GM23248 (cell line): ENCODE results near the gene TROAP. TPM values are rescaled to one million over a fixed set of nuclear protein-coding genes. Genes with fewer than 3 reads are reported as not detected.

ENCODE experiments used
- DNase-seq: peaks from one replicate; pipeline ENCODE4 v3.0.0-alpha.2; 2015
- H2AFZ ChIP-seq: fragments of 200-600 bp; sonication (generic); 2 replicates; pipeline ENCODE4 v1.6.1; 2016; ENCODE audit warnings: antibody characterized with exemption
- H3F3A ChIP-seq: fragments of 200-600 bp; sonication (generic); 2 replicates; pipeline ENCODE4 v1.6.1; 2016; ENCODE audit warnings: mild to moderate bottlenecking, antibody characterized with exemption, mixed run types; ENCODE audit not compliant: insufficient read depth
- H3K27ac ChIP-seq: fragments of 200-600 bp; sonication (generic); 2 replicates; pipeline ENCODE4 v1.5.1; 2016; ENCODE audit warnings: mild to moderate bottlenecking
- H3K27me3 ChIP-seq: fragments of 200-600 bp; sonication (generic); replicated peaks from 2 replicates; pipeline ENCODE4 v1.6.1; 2016; ENCODE audit warnings: mild to moderate bottlenecking; ENCODE audit not compliant: insufficient read depth
- H3K36me3 ChIP-seq: fragments of 200-600 bp; sonication (generic); 2 replicates; pipeline ENCODE4 v1.6.1; 2016; ENCODE audit warnings: low read depth, mild to moderate bottlenecking
- H3K4me1 ChIP-seq: fragments of 200-600 bp; sonication (generic); 2 replicates; pipeline ENCODE4 v1.6.1; 2016; ENCODE audit warnings: mild to moderate bottlenecking; ENCODE audit not compliant: insufficient read depth
- H3K4me2 ChIP-seq: fragments of 200-600 bp; sonication (generic); one replicate; pipeline ENCODE4 v1.6.1; 2016; ENCODE audit warnings: mild to moderate bottlenecking; ENCODE audit not compliant: unreplicated experiment
- H3K4me3 ChIP-seq: fragments of 200-600 bp; sonication (generic); 2 replicates; pipeline ENCODE4 v1.5.1; 2016; ENCODE audit warnings: mild to moderate bottlenecking
- H3K79me2 ChIP-seq: fragments of 200-600 bp; sonication (generic); 2 replicates; pipeline ENCODE4 v1.6.1; 2016; ENCODE audit warnings: mild to moderate bottlenecking; ENCODE audit not compliant: insufficient read depth
- H3K9ac ChIP-seq: fragments of 200-600 bp; sonication (generic); 2 replicates; pipeline ENCODE4 v1.6.1; 2016; ENCODE audit warnings: mild to moderate bottlenecking
- H3K9me2 ChIP-seq: fragments of 200-600 bp; sonication (generic); 2 replicates; pipeline ENCODE4 v1.6.1; 2016; ENCODE audit warnings: mixed run types, mild to moderate bottlenecking, moderate library complexity; ENCODE audit not compliant: insufficient read depth
- H3K9me3 ChIP-seq: fragments of 200-600 bp; sonication (generic); one replicate; pipeline ENCODE4 v1.6.1; 2017; ENCODE audit warnings: low read depth
- H4K20me1 ChIP-seq: fragments of 200-600 bp; sonication (generic); 2 replicates; pipeline ENCODE4 v1.6.0; 2016; ENCODE audit not compliant: insufficient read depth
- EZH2 ChIP-seq: fragments of 200-600 bp; sonication (generic); IDR thresholded peaks from 2 replicates; pipeline ENCODE4 v1.6.1; 2018; ENCODE audit warnings: antibody characterized with exemption, mild to moderate bottlenecking; ENCODE audit not compliant: insufficient read depth, poor library complexity, severe bottlenecking
- EZH2phosphoT487 ChIP-seq: fragments of 200-600 bp; sonication (generic); IDR thresholded peaks from 2 replicates; pipeline ENCODE4 v1.6.1; 2018; ENCODE audit warnings: antibody characterized with exemption, moderate library complexity, mild to moderate bottlenecking, low read depth; ENCODE audit not compliant: insufficient read depth
- WGBS, 2 experiments: methylation state at CpG; one replicate each; pipeline ENCODE4 v1.1.6; 2015 to 2017; ENCODE audit warnings: low lambda C conversion rate in 2 of 2, low coverage in 1 of 2; ENCODE audit errors: missing lambda C conversion rate in 2 of 2; 5-methylcytosine and 5-hydroxymethylcytosine counted together
- in situ Hi-C: fragments of 300-500 bp; cut with MboI; formaldehyde crosslinking; loops from 2 replicates; pipeline ENCODE4 v1.15.0; 2020
- polyA plus RNA-seq: library from polyadenylated mRNA; unstranded; fragments of >200 nt; fragmentation: Nextera tagmentation; extraction: Ambion mirVana; gene quantifications from 2 replicates; pipeline ENCODE4 v1.2.1, GENCODE V29; 2016
- total RNA-seq: library from RNA; depleted of rRNA; stranded (reverse); fragments of >200 nt; shearing (Covaris generic); gene quantifications from 2 replicates; pipeline ENCODE4 v1.2.3, GENCODE V29; 2014

The TROAP gene
- total and polyA plus RNA-seq, 2 experiments from 2014 or later: 4.4 to 11.7 TPM

DNA sequence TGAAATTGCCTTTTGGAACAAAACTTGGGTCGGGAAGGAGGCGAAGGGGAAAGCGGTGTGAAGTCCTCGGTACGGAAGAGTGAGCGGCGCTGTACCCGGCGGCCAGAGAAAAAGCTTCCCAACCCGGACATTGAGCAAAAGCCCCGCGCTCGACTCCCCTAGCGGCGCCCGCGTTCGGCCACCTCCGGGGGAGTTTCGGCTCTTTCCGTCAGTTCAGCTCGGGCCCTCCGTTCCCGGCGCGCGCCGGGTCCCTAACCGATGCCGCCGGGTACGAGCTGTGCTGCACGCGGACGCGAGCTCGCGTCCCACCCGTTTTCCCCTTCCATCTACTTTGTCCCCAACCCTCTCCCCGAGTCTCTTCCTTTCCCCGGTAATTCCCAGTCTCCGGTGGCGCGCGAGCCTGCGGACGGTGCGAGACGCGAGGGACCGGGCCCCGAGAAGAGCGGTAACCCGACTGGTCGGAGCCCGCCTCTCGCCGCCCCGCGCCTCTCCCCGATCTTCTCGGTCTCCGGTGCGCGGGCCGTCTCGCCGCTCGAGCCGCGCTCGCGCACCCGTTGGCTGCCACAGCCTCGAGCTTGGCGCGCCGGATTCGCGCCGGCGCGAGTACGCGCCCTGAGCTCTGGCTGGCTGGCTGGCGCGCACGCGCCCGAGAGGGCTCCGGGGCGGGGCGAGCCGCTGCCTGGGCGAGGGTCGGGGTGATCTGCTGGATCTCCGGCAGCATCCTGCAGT is 43.8 kb downstream of the TROAP start:
- H3F3A ChIP-seq: peaks cover 33% of the 10 kb centered on the region
- H3K9me3 ChIP-seq: no peaks in the 10 kb centered on the region
- peak; percentile 94 for DNase-seq
- H3K9me2 ChIP-seq: no peaks in the 10 kb centered on the region
- TF ChIP-seq EZH2: no peak
- TF ChIP-seq EZH2phosphoT487: no peak
- H4K20me1 ChIP-seq: no peaks in the 10 kb centered on the region
- peaks cover 47% of the 10 kb centered on the region for H3K79me2 ChIP-seq
- WGBS, 2 experiments: 1% methylated on average over 78 to 92 of the region's 97 CpGs
- H3K4me3 ChIP-seq: peak overlapping the region; percentile 82
- H3K4me1 ChIP-seq: peaks cover 27% of the 10 kb centered on the region
- H3K36me3 ChIP-seq: no peaks in the 10 kb centered on the region
- peak overlapping the region; percentile 98 for H2AFZ ChIP-seq
- H3K4me2 ChIP-seq: peak overlapping the region; percentile 97
- in situ Hi-C loops: loop anchor here (10.0 kb wide), 1 partner anchor 138 kb away; no protein-coding TSS in a partner anchor
- peak overlapping the region; percentile 96 for H3K9ac ChIP-seq
- H3K27me3 ChIP-seq: no peaks in the 10 kb centered on the region
- H3K27ac ChIP-seq: peak overlapping the region; percentile 83

DNA sequence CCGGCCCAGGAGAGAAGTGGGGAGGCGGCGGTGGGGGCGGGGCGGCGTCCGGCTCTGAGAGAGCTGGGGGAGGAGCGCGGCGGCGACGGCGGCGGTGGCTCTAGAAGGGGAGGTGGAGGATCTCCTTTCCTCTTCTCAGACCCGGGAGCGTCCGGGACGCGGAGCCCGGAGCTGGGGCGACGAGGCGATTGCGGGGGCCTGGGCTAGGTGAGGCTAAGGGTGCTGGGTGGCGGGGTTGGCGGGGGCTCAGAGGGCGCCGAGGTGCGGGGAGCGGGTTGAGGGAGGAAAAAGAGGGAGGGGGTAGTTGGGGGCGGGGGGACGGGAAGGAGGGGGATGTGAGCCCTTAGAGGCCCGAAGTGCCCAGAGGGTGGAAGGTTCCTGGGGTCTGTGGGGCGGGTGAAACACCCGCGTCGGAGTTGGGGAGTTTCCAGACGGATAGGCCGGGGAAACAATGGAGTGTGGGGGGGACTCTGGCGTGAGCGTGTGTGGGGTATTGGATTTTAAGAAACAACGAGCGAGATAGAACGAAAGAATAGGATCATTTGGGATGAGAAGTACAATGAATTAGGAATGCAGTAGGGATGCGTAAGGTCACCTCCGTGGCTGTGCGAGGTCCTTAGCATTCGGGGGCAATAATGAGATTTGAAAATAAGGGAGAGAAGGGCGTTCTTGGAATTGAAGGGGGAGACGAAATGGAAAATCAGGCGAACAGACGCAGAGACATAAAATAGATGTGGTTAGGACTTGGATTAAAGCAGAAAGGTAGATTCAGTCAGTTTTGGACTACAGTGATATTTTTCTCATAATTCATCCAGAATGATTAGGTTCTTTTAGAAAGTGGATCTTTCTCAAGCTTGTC is 44.6 kb downstream of the TROAP start, which contains the start of gene SPATS2:
Gene SPATS2, plus strand, starts transcription at position 82 of the 859 bp plus-strand sequence. CDS start 93,551 bp downstream, outside the sequence.
- peak within 1 kb of the TSS; percentile 83 for H3K27ac ChIP-seq
- H3K9me3 ChIP-seq: no peaks in the 10 kb centered on the region
- peaks cover 27% of the 10 kb centered on the region for H3K4me1 ChIP-seq
- peaks cover 55% of the 10 kb centered on the region for H3K79me2 ChIP-seq
- TF ChIP-seq EZH2phosphoT487 (no peak), EZH2 (no peak)
- H3K4me3 ChIP-seq: peak within 1 kb of the TSS; percentile 82
- H3K9me2 ChIP-seq: no peaks in the 10 kb centered on the region
- H3F3A ChIP-seq: peaks cover 33% of the 10 kb centered on the region
- in situ Hi-C loops: loop anchor here (10.0 kb wide), 1 partner anchor 137 kb away; no protein-coding TSS in a partner anchor
- H3K4me2 ChIP-seq: peak within 1 kb of the TSS; percentile 97
- H3K27me3 ChIP-seq: no peaks in the 10 kb centered on the region
- H4K20me1 ChIP-seq: 0 out of 2 replicates have a peak, but pooled peaks cover 4% of the 10 kb centered on the region
- WGBS, 2 experiments: 1% methylated on average over 18 to 45 of the region's 52 CpGs
- peak within 1 kb of the TSS; percentile 96 for H3K9ac ChIP-seq
- H2AFZ ChIP-seq: peak within 1 kb of the TSS; percentile 98
- H3K36me3 ChIP-seq: no peaks in the 10 kb centered on the region
- peak; percentile 56 for DNase-seq

DNA sequence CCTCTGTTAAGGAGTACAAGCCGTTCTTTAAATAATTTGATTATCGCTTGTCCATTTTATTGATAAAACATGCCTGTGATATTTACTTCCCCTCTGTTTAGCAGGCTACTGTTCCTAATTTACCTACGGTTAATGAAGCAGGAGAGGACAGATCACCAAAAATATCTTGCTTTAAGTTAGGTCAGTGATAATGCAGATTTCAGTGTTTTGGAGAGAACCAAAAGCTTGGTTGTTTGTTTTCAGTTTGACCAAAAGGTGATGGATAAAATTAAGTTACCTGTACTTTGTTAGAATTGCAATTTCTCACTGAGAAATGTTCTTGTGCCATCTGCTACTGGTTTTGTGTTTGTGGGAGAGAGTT is 45.2 kb downstream of the TROAP start:
- H3K9me3 ChIP-seq: no peaks in the 10 kb centered on the region
- H3K4me1 ChIP-seq: peaks cover 27% of the 10 kb centered on the region
- H3K9me2 ChIP-seq: no peaks in the 10 kb centered on the region
- peak overlapping the region; percentile 82 for H3K4me3 ChIP-seq
- in situ Hi-C loops: loop anchor here (10.0 kb wide), 1 partner anchor 137 kb away; no protein-coding TSS in a partner anchor
- peak overlapping the region; percentile 83 for H3K27ac ChIP-seq
- peak overlapping the region; percentile 97 for H3K4me2 ChIP-seq
- peak overlapping the region; percentile 96 for H3K9ac ChIP-seq
- H3K36me3 ChIP-seq: no peaks in the 10 kb centered on the region
- peaks cover 33% of the 10 kb centered on the region for H3F3A ChIP-seq
- peaks cover 61% of the 10 kb centered on the region for H3K79me2 ChIP-seq
- peak; percentile 22 for DNase-seq
- peak overlapping the region; percentile 98 for H2AFZ ChIP-seq
- H3K27me3 ChIP-seq: no peaks in the 10 kb centered on the region
- H4K20me1 ChIP-seq: 0 out of 2 replicates have a peak, but pooled peaks cover 4% of the 10 kb centered on the region
- 15 to 17% methylated on average over 3 of the region's 3 CpGs for WGBS, 2 experiments
- TF ChIP-seq EZH2 (no peak), EZH2phosphoT487 (no peak)

DNA sequence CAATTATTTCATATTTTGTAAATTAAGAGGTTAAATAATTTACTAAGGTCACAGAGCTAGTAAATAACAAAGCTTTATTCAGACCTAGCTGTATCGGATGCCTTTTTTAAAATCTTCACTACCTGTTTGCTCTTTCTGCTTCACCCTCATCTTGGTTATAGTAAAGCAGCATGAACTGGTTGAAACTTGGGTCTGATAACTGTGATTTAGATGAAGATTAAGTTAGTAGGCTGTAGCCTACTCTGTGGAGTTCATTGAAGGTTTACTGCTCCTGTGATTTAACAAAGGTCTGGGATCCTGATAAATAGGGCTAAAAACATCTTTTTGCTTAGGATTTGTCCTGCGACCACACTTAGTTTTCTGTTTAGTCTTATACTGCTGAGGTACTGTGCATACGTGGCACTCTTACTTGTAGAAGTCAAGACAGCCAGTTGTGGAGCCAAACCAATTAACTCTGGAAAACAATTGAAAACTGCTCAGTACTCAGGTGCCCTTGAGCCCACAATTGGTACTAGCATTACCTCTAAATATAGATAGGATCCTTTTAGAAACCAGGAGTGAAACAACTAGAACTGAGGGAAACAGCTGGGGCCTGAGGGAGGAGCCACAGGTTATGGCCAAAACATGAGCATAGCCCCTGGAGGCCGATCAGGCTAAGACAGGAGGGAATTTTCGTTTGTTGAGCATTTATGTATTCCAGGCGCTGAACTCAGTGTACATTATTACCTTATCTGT is 46.5 kb downstream of the TROAP start:
- 0 out of 2 replicates have a peak, but pooled peaks cover 4% of the 10 kb centered on the region for H4K20me1 ChIP-seq
- 50 to 53% methylated on average over 6 of the region's 6 CpGs for WGBS, 2 experiments

More for the DNA sequence above, 46.5 kb downstream of the TROAP start:
- H3K4me3 ChIP-seq: peak overlapping the region; percentile 17; the same call in 1 of the 2 replicates
- 0 out of 2 replicates have a peak overlapping the region, but pooled peaks have one; percentile 17 for H2AFZ ChIP-seq
- no peaks in the 10 kb centered on the region for H3K9me2 ChIP-seq
- no peaks in the 10 kb centered on the region for H3K9me3 ChIP-seq
- in situ Hi-C loops: loop anchor here (10.0 kb wide), 1 partner anchor 135 kb away; no protein-coding TSS in a partner anchor
- H3K9ac ChIP-seq: no peak overlapping the region
- no peak overlapping the region for H3K27ac ChIP-seq
- H3F3A ChIP-seq: peaks cover 28% of the 10 kb centered on the region
- TF ChIP-seq EZH2 (no peak), EZH2phosphoT487 (no peak)
- no peaks in the 10 kb centered on the region for H3K27me3 ChIP-seq
- DNase-seq: peak; percentile 68
- no peaks in the 10 kb centered on the region for H3K36me3 ChIP-seq
- no peak overlapping the region for H3K4me2 ChIP-seq
- peaks cover 25% of the 10 kb centered on the region for H3K4me1 ChIP-seq
- H3K79me2 ChIP-seq: peaks cover 75% of the 10 kb centered on the region
